SK-N-SH (cell line): ENCODE results near the gene C11orf42. TPM values are rescaled to one million over a fixed set of nuclear protein-coding genes. Genes with fewer than 3 reads are reported as not detected.

Source experiments
- CTCF ChIA-PET: fragments of 300-600, 350-600 bp; formaldehyde crosslinking; extraction: SDS; loops from one replicate; lab custom pipeline; 2021; lab: Yijun Ruan, JAX
- POLR2A ChIA-PET: fragments of 350-600 bp; sonication (Branson Sonifier 250); formaldehyde crosslinking; extraction: SDS; loops from one replicate; lab custom pipeline; 2020; ENCODE audit warnings: antibody characterized with exemption, inconsistent platforms; lab: Yijun Ruan, JAX
- DNase-seq: peaks from one replicate; pipeline ENCODE4 v3.0.0; 2012
- H2AFZ ChIP-seq: fragments of 200-600 bp; sonication (generic); 2 replicates; pipeline ENCODE4 v1.8.1; 2016; ENCODE audit warnings: antibody characterized with exemption, mild to moderate bottlenecking, low read depth
- H3F3A ChIP-seq: fragments of 200-600 bp; sonication (generic); replicated peaks from 2 replicates; pipeline ENCODE3; 2016; ENCODE audit warnings: antibody characterized with exemption, mild to moderate bottlenecking; ENCODE audit not compliant: insufficient read depth
- H3K27ac ChIP-seq, 2 experiments: fragments of 200-500 bp in 1 of 2; fragments of 200-600 bp in 1 of 2; sonication (Bioruptor generic) in 1 of 2; sonication (generic), shearing (Covaris generic) in 1 of 2; 2 replicates each; pipeline versions ENCODE4 v1.5.1 to v1.6.1; 2014 to 2016; ENCODE audit warnings: low read depth in 2 of 2, inconsistent platforms in 1 of 2, low read length in 1 of 2, mild to moderate bottlenecking in 1 of 2, mixed read lengths in 1 of 2
- H3K27me3 ChIP-seq: fragments of 200-600 bp; sonication (generic), shearing (Covaris generic); 2 replicates; pipeline ENCODE4 v1.6.1; 2016; ENCODE audit warnings: mixed run types; ENCODE audit not compliant: insufficient read depth
- H3K36me3 ChIP-seq, 2 experiments: fragments of 200-500 bp in 1 of 2; fragments of 200-600 bp in 1 of 2; sonication (Bioruptor generic) in 1 of 2; sonication (generic) in 1 of 2; replicated peaks in 1 of 2; 2 replicates each; pipeline versions ENCODE3 to v1.5.1; 2014 to 2016; ENCODE audit warnings: low read length in 1 of 2, mild to moderate bottlenecking in 1 of 2; ENCODE audit not compliant: insufficient read depth in 2 of 2, control insufficient read depth in 1 of 2
- H3K4me1 ChIP-seq, 2 experiments: fragments of 200-500 bp in 1 of 2; fragments of 200-600 bp in 1 of 2; sonication (Bioruptor generic) in 1 of 2; sonication (generic), shearing (Covaris generic) in 1 of 2; 2 replicates each; pipeline versions ENCODE4 v1.5.1 to v1.6.1; 2014 to 2016; ENCODE audit warnings: low read depth in 1 of 2, low read length in 1 of 2, mixed run types in 1 of 2; ENCODE audit not compliant: insufficient read depth in 2 of 2, control insufficient read depth in 1 of 2
- H3K4me2 ChIP-seq: fragments of 200-600 bp; sonication (generic), shearing (Covaris generic); 2 replicates; pipeline ENCODE4 v1.6.1; 2017; ENCODE audit warnings: mixed run types
- H3K4me3 ChIP-seq, 2 experiments: fragments of 200-500 bp in 1 of 2; fragments of 200-600 bp in 1 of 2; sonication (Bioruptor generic) in 1 of 2; sonication (generic), shearing (Covaris generic) in 1 of 2; 2 replicates each; pipeline versions ENCODE4 v1.5.1 to v1.8.1; 2014 to 2016; ENCODE audit warnings: low read depth in 2 of 2, inconsistent platforms in 1 of 2, low read length in 1 of 2, mild to moderate bottlenecking in 1 of 2, mixed read lengths in 1 of 2, moderate library complexity in 1 of 2
- H3K79me2 ChIP-seq: fragments of 200-600 bp; sonication (generic); 2 replicates; pipeline ENCODE4 v1.8.1; 2017; ENCODE audit warnings: mild to moderate bottlenecking; ENCODE audit not compliant: insufficient read depth
- H3K9ac ChIP-seq: fragments of 200-600 bp; sonication (generic); 2 replicates; pipeline ENCODE4 v1.6.1; 2017; ENCODE audit warnings: mixed run types
- H3K9me2 ChIP-seq: fragments of 200-600 bp; sonication (generic); 2 replicates; pipeline ENCODE4 v1.6.1; 2017; ENCODE audit warnings: mixed run types
- H3K9me3 ChIP-seq: fragments of 200-600 bp; sonication (generic); 2 replicates; pipeline ENCODE4 v1.6.1; 2017; ENCODE audit warnings: mixed run types, mild to moderate bottlenecking, moderate library complexity
- H4K20me1 ChIP-seq: fragments of 200-600 bp; sonication (generic); 2 replicates; pipeline ENCODE4 v1.6.1; 2017; ENCODE audit warnings: mild to moderate bottlenecking, mixed run types; ENCODE audit not compliant: insufficient read depth
- CHD2 ChIP-seq: fragments of 150-350 bp; IDR thresholded peaks from 2 replicates; pipeline ENCODE4 v1.6.1; 2018; ENCODE audit warnings: low read length; ENCODE audit not compliant: partially characterized antibody
- CTCF ChIP-seq: fragments of 200-600 bp; sonication (generic); IDR thresholded peaks from 2 replicates; pipeline ENCODE4 v1.6.1; 2017; ENCODE audit warnings: antibody characterized with exemption, mild to moderate bottlenecking, moderate library complexity
- FOSL2 ChIP-seq: IDR thresholded peaks from 2 replicates; pipeline ENCODE4 v1.4.0; 2012; ENCODE audit warnings: low read depth, mild to moderate bottlenecking, moderate library complexity, borderline replicate concordance
- FOXJ3 ChIP-seq: sonication (generic); formaldehyde crosslinking; IDR thresholded peaks from 2 replicates; pipeline ENCODE4 v1.5.1; 2020; ENCODE audit warnings: mild to moderate bottlenecking, missing genetic modification reagents
- JUND ChIP-seq: IDR thresholded peaks from 2 replicates; pipeline ENCODE4 v1.4.0; 2012
- MXI1 ChIP-seq: IDR thresholded peaks from 2 replicates; pipeline ENCODE4 v1.6.1; 2012; ENCODE audit warnings: mild to moderate bottlenecking, low read depth, low read length, improper control_type of control experiment
- NRF1 ChIP-seq: IDR thresholded peaks from 2 replicates; pipeline ENCODE4 v1.6.1; 2012; ENCODE audit warnings: low read depth, mild to moderate bottlenecking, low read length
- SMC3 ChIP-seq: IDR thresholded peaks from 2 replicates; pipeline ENCODE4 v1.6.1; 2012; ENCODE audit warnings: low read depth, low read length, improper control_type of control experiment
- TAF1 ChIP-seq: IDR thresholded peaks from 2 replicates; pipeline ENCODE4 v1.6.1; 2012; ENCODE audit warnings: low read depth, mild to moderate bottlenecking, low read length, moderate library complexity, borderline replicate concordance
- TCF12 ChIP-seq: IDR thresholded peaks from 2 replicates; pipeline ENCODE4 v1.4.0; 2012
- TEAD4 ChIP-seq: IDR thresholded peaks from 2 replicates; pipeline ENCODE4 v1.4.0; 2012; ENCODE audit warnings: mild to moderate bottlenecking, borderline replicate concordance; ENCODE audit not compliant: insufficient read depth
- USF1 ChIP-seq: IDR thresholded peaks from 2 replicates; pipeline ENCODE4 v1.4.0; 2012; ENCODE audit warnings: low read depth, borderline replicate concordance
- YY1 ChIP-seq: IDR thresholded peaks from 2 replicates; pipeline ENCODE4 v1.4.0; 2012; ENCODE audit warnings: low read depth, mild to moderate bottlenecking
- WGBS: methylation state at CpG from one replicate; pipeline ENCODE4 v1.1.6; 2017; ENCODE audit warnings: low lambda C conversion rate; 5-methylcytosine and 5-hydroxymethylcytosine counted together
- polyA plus RNA-seq, 3 experiments: library from polyadenylated mRNA; depleted of rRNA; stranded (reverse); fragments of >200 nt; gene quantifications; 2 replicates each; pipeline ENCODE4 v1.2.3, GENCODE V29; 2012
- TF ChIP-seq, protein P1 (sequence below): IDR thresholded peaks from 2 replicates; pipeline ENCODE4 v1.6.1; 2012; ENCODE audit warnings: mild to moderate bottlenecking, low read depth, low read length, moderate library complexity

C11orf42 gene
- polyA plus RNA-seq, 1 of the 3 experiments (the other 2 are of a cell fraction), result not detected

DNA sequence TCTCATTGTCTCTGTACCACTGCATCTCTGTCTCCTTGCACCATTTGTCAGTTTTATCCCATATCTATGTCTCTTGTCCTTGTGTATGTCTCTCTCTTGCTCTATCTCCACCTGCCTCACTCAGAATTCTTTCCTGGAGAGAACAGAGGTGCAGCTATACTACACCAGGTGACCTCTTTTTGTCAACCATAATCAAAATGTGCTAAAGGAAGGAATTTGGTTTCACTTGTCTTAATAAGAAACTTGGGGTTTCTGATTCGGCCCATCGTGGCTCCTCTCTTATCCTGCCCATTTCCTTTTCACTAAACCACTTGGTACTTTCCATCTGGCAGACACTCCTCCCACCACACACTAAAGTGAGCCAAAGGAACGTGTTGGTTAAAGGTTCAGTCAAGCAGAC is 2.0 kb upstream of the C11orf42 start (continued):
- TF ChIP-seq, protein P1, sequence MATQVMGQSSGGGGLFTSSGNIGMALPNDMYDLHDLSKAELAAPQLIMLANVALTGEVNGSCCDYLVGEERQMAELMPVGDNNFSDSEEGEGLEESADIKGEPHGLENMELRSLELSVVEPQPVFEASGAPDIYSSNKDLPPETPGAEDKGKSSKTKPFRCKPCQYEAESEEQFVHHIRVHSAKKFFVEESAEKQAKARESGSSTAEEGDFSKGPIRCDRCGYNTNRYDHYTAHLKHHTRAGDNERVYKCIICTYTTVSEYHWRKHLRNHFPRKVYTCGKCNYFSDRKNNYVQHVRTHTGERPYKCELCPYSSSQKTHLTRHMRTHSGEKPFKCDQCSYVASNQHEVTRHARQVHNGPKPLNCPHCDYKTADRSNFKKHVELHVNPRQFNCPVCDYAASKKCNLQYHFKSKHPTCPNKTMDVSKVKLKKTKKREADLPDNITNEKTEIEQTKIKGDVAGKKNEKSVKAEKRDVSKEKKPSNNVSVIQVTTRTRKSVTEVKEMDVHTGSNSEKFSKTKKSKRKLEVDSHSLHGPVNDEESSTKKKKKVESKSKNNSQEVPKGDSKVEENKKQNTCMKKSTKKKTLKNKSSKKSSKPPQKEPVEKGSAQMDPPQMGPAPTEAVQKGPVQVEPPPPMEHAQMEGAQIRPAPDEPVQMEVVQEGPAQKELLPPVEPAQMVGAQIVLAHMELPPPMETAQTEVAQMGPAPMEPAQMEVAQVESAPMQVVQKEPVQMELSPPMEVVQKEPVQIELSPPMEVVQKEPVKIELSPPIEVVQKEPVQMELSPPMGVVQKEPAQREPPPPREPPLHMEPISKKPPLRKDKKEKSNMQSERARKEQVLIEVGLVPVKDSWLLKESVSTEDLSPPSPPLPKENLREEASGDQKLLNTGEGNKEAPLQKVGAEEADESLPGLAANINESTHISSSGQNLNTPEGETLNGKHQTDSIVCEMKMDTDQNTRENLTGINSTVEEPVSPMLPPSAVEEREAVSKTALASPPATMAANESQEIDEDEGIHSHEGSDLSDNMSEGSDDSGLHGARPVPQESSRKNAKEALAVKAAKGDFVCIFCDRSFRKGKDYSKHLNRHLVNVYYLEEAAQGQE, result no peak
- TF ChIP-seq FOXJ3 (CRISPR knock-in tag) (no peak), YY1 (no peak), TCF12 (no peak), NRF1 (no peak)

- Histone ChIP-seq H3K27me3 (no peaks in the 10 kb centered on the region), H3F3A (no peaks in the 10 kb centered on the region), H3K9me2 (no peaks in the 10 kb centered on the region), H3K79me2 (no peaks in the 10 kb centered on the region), H3K9ac (no peak overlapping the region), H3K4me3 (no peak overlapping the region), H3K36me3 (peaks cover 6 to 15% of the 10 kb centered on the region in 2 experiments)
- DNase-seq, result no peak
- CTCF ChIA-PET, result interaction anchor here (0.6 to 0.8 kb wide), 2 partner anchors 159 to 1894 kb away, joined by 3 read pairs; no protein-coding TSS in a partner anchor
- TF ChIP-seq USF1, result no peak
- no peak for TF ChIP-seq CHD2
- no peak for TF ChIP-seq TAF1
- TF ChIP-seq JUND, result no peak
- TF ChIP-seq, all 33 proteins: peak for 0
- no peak overlapping the region for H3K27ac ChIP-seq
- WGBS, result 100% methylated on average over 1 of the region's 1 CpG
- POLR2A ChIA-PET, result no interaction called here
- no peaks in the 10 kb centered on the region for H3K4me1 ChIP-seq
- H3K9me3 ChIP-seq, result no peaks in the 10 kb centered on the region
- no peak overlapping the region for H3K4me2 ChIP-seq
- no peaks in the 10 kb centered on the region for H4K20me1 ChIP-seq
- H2AFZ ChIP-seq, result no peak overlapping the region
Observed at GRCh38 chr11:6204706-6205105, 651 bp upstream of the C11orf42 start.

GRCh38 chr11:6206456-6207180 is 1.3 kb downstream of the C11orf42 start:
- Histone ChIP-seq H3F3A (no peaks in the 10 kb centered on the region), H3K79me2 (no peaks in the 10 kb centered on the region), H3K27me3 (no peaks in the 10 kb centered on the region), H3K9ac (no peak overlapping the region), H2AFZ (no peak overlapping the region), H4K20me1 (no peaks in the 10 kb centered on the region), H3K9me2 (no peaks in the 10 kb centered on the region), H3K4me1 (no peaks in the 10 kb centered on the region), H3K27ac (no peak overlapping the region), H3K4me3 (no peak overlapping the region), H3K4me2 (no peak overlapping the region), H3K36me3 (peaks cover 6 to 31% of the 10 kb centered on the region in 2 experiments), H3K9me3 (no peaks in the 10 kb centered on the region)
- CTCF ChIA-PET, result interaction anchor here (1.2 kb wide), 1 partner anchor 147 kb away, joined by 4 read pairs; no protein-coding TSS in a partner anchor
- no peak for DNase-seq
- POLR2A ChIA-PET, result no interaction called here
- WGBS, result 89% methylated on average over 3 of the region's 3 CpGs
- TF ChIP-seq FOSL2 (no peak), TEAD4 (no peak), MXI1 (no peak), CTCF (no peak), SMC3 (no peak)
- TF ChIP-seq, protein P1, result no peak
